D721Med (cell line): ENCODE measurements around the gene PYGL.
"Not testable (repeated sequence)": the region's sequence is repeated elsewhere in the genome, so short reads cannot be mapped to it uniquely, and the experiment has no call there.

Experiments
- DNase-seq: peaks from one replicate; pipeline ENCODE4 v3.0.0; 2011; ENCODE audit warnings: low spot score; ENCODE audit not compliant: insufficient read length
- FAIRE-seq: peaks from 2 replicates; lab custom pipeline; 2011; peaks lifted over from hg19 to GRCh38; lab: Jason Lieb, UNC
- CTCF ChIP-seq: IDR thresholded peaks from 2 replicates; pipeline ENCODE4 v1.5.1; 2012; ENCODE audit warnings: mild to moderate bottlenecking, control low read depth; ENCODE audit not compliant: insufficient read depth; ENCODE audit errors: missing control alignments

PYGL gene

GRCh38 chr14:50943261-50943942 is 881 bp downstream of the PYGL start:
- FAIRE-seq (no peak), DNase-seq (no peak)
- no peak for TF ChIP-seq CTCF

GRCh38 chr14:50941638-50942037 is 2.6 kb downstream of the PYGL start:
- not testable (repeated sequence) for FAIRE-seq

GRCh38 chr14:50941151-50941550 is 3.1 kb downstream of the PYGL start:
- no peak for TF ChIP-seq CTCF
- DNase-seq (no peak), FAIRE-seq (no peak)

More at GRCh38 chr14:50941638-50942037, 2.6 kb downstream of the PYGL start:
- DNase-seq, result not testable (repeated sequence)

GRCh38 chr14:50937800-50938199 is 6.5 kb downstream of the PYGL start:
- no peak for FAIRE-seq
- no peak for DNase-seq
- TF ChIP-seq CTCF, result no peak

- no peak for TF ChIP-seq CTCF
- no peak for FAIRE-seq
Measured at GRCh38 chr14:50937325-50937724, 7.0 kb downstream of the PYGL start.

GRCh38 chr14:50936882-50937281 is 7.4 kb downstream of the PYGL start:
- DNase-seq (no peak), FAIRE-seq (no peak)
- no peak for TF ChIP-seq CTCF

More at GRCh38 chr14:50937325-50937724, 7.0 kb downstream of the PYGL start:
- no peak for DNase-seq

- no peak for TF ChIP-seq CTCF
- no peak for FAIRE-seq
- no peak for DNase-seq
Measured at GRCh38 chr14:50936016-50936340, 8.3 kb downstream of the PYGL start.
